Keratinocyte (primary cell): ENCODE measurements around the gene ASTN1. TPM values are rescaled to one million over a fixed set of nuclear protein-coding genes. Genes with fewer than 3 reads are reported as not detected.

ENCODE experiments used
- DNase-seq: peaks from one replicate; pipeline ENCODE4 v3.0.0-alpha.2; 2011; ENCODE audit warnings: low read depth, missing footprints, low spot score
- FAIRE-seq: peaks from 2 replicates; lab custom pipeline; 2011; peaks lifted over from hg19 to GRCh38; lab: Jason Lieb, UNC
- H2AFZ ChIP-seq: 2 replicates; pipeline ENCODE4 v1.6.0; 2012; ENCODE audit warnings: low read length, control low read depth, inconsistent platforms; ENCODE audit not compliant: control insufficient read depth
- H3K27ac ChIP-seq: 2 replicates; pipeline ENCODE4 v1.5.1; 2011; ENCODE audit warnings: low read length; ENCODE audit not compliant: control insufficient read depth, insufficient read depth
- H3K27me3 ChIP-seq: 3 replicates; pipeline ENCODE4 v1.6.0; 2011; ENCODE audit warnings: low read length; ENCODE audit not compliant: control insufficient read depth, insufficient read depth; ENCODE audit errors: extremely low read depth
- H3K36me3 ChIP-seq, 2 experiments: 2 replicates in 1 of 2; 3 replicates in 1 of 2; pipeline ENCODE4 v1.5.1; 2011; ENCODE audit warnings: low read length in 2 of 2, mild to moderate bottlenecking in 1 of 2; ENCODE audit not compliant: control insufficient read depth in 2 of 2, insufficient read depth in 2 of 2; ENCODE audit errors: extremely low read depth in 1 of 2
- H3K4me1 ChIP-seq: 3 replicates; pipeline ENCODE4 v1.5.1; 2011; ENCODE audit warnings: low read length; ENCODE audit not compliant: control insufficient read depth, insufficient read depth; ENCODE audit errors: extremely low read depth
- H3K4me2 ChIP-seq: 3 replicates; pipeline ENCODE4 v1.6.0; 2011; ENCODE audit warnings: low read depth, low read length; ENCODE audit not compliant: control insufficient read depth, insufficient read depth; ENCODE audit errors: extremely low read depth
- H3K4me3 ChIP-seq, 3 experiments: fragments of 200-600 bp in 1 of 3; sonication (generic) in 1 of 3; 2 replicates in 2 of 3; 3 replicates in 1 of 3; pipeline ENCODE4 v1.5.1; 2011 to 2016; ENCODE audit warnings: low read length in 3 of 3, mild to moderate bottlenecking in 3 of 3, control low read depth in 2 of 3, inconsistent platforms in 1 of 3, low read depth in 1 of 3, mixed read lengths in 1 of 3, mixed run types in 1 of 3, moderate library complexity in 1 of 3; ENCODE audit not compliant: control insufficient read depth in 2 of 3, insufficient read depth in 2 of 3; ENCODE audit errors: extremely low read depth in 1 of 3
- H3K79me2 ChIP-seq: 2 replicates; pipeline ENCODE4 v1.6.0; 2012; ENCODE audit warnings: low read length; ENCODE audit not compliant: control insufficient read depth, insufficient read depth
- H3K9ac ChIP-seq: 3 replicates; pipeline ENCODE4 v1.6.0; 2011; ENCODE audit warnings: low read length; ENCODE audit not compliant: control insufficient read depth, insufficient read depth; ENCODE audit errors: extremely low read depth
- H3K9me1 ChIP-seq: 3 replicates; pipeline ENCODE4 v1.6.0; 2011; ENCODE audit warnings: low read length; ENCODE audit not compliant: control insufficient read depth, insufficient read depth; ENCODE audit errors: extremely low read depth
- H3K9me3 ChIP-seq: 2 replicates; pipeline ENCODE4 v1.5.1; 2012; ENCODE audit warnings: low read depth, low read length; ENCODE audit not compliant: control insufficient read depth
- H4K20me1 ChIP-seq: 3 replicates; pipeline ENCODE4 v1.6.0; 2011; ENCODE audit warnings: low read length; ENCODE audit not compliant: control insufficient read depth, insufficient read depth; ENCODE audit errors: extremely low read depth
- CTCF ChIP-seq, 3 experiments: IDR thresholded peaks in 1 of 3; conservative IDR thresholded peaks in 1 of 3; optimal IDR thresholded peaks in 1 of 3; 2 replicates in 2 of 3; 3 replicates in 1 of 3; pipeline versions ENCODE3 to v1.5.1; 2011; ENCODE audit warnings: low read length in 3 of 3, mild to moderate bottlenecking in 3 of 3, moderate library complexity in 2 of 3, control low read depth in 1 of 3, inconsistent platforms in 1 of 3; ENCODE audit not compliant: insufficient read depth in 2 of 3; ENCODE audit errors: extremely low read depth in 1 of 3
- EZH2 ChIP-seq: IDR thresholded peaks from one replicate; pipeline ENCODE4 v1.6.1; 2012; ENCODE audit warnings: inconsistent platforms, mild to moderate bottlenecking, low read length, moderate library complexity
- dilution Hi-C: fragments of 300-500 bp; cut with MboI; formaldehyde crosslinking; loops from one replicate; pipeline ENCODE4 v1.7.0; 2020; ENCODE audit warnings: low sequenced_read_pairs; ENCODE audit not compliant: extremely low pct_ligation_motif_present
- polyA plus RNA-seq, 5 experiments: library from polyadenylated mRNA; depleted of rRNA in 3 of 5; stranded (reverse) in 3 of 5; stranded (forward) in 1 of 5; unstranded in 1 of 5; fragments of >200 nt; gene quantifications; 1 replicate in 1 of 5; 2 replicates in 3 of 5; 3 replicates in 1 of 5; pipeline versions ENCODE4 v1.2.1 to v1.2.3, GENCODE V29; 2011 to 2012; ENCODE audit warnings: missing spikeins in 2 of 5, low read depth in 1 of 5, low replicate concordance in 1 of 5

The ASTN1 gene
- polyA plus RNA-seq, 1 donor (not counting 4 experiments of a cell fraction or from before 2014, with no cell fraction given) = 0.08 TPM

GRCh38 chr1:176826265-176826664, 338.2 kb downstream of the ASTN1 start:
- FAIRE-seq = no peak
- H4K20me1 ChIP-seq = no peaks in the 10 kb centered on the region
- H2AFZ ChIP-seq = no peak overlapping the region
- H3K4me2 ChIP-seq = no peak overlapping the region
- H3K4me1 ChIP-seq = no peaks in the 10 kb centered on the region
- no peaks in the 10 kb centered on the region for H3K27me3 ChIP-seq
- H3K36me3 ChIP-seq = no peaks in the 10 kb centered on the region
- no peak for TF ChIP-seq EZH2
- TF ChIP-seq CTCF (optimal IDR thresholded peaks at IDR 0.05 in 1 of 3, IDR thresholded peaks at IDR 0.05 in 1 of 3, conservative IDR thresholded peaks at IDR 0.05 in 1 of 3; ENCODE audit: extremely low read depth in 1 of 3, insufficient read depth in 2 of 3, low read length in 3 of 3) = no peak
- DNase-seq = no peak
- H3K79me2 ChIP-seq = no peaks in the 10 kb centered on the region
- H3K9me3 ChIP-seq = no peaks in the 10 kb centered on the region
- dilution Hi-C loops = no loop called here
- no peak overlapping the region for H3K4me3 ChIP-seq
- no peak overlapping the region for H3K27ac ChIP-seq
- H3K9me1 ChIP-seq = no peaks in the 10 kb centered on the region
- no peak overlapping the region for H3K9ac ChIP-seq

- Histone ChIP-seq H3K9me1 (no peaks in the 10 kb centered on the region), H3K27me3 (no peaks in the 10 kb centered on the region), H3K79me2 (no peaks in the 10 kb centered on the region), H3K9me3 (no peaks in the 10 kb centered on the region), H2AFZ (no peak overlapping the region), H3K4me2 (no peak overlapping the region), H3K4me1 (no peaks in the 10 kb centered on the region), H3K27ac (no peak overlapping the region), H3K9ac (no peak overlapping the region), H3K4me3 (no peak overlapping the region), H4K20me1 (no peaks in the 10 kb centered on the region), H3K36me3 (no peaks in the 10 kb centered on the region)
- dilution Hi-C loops = no loop called here
- no peak for DNase-seq
- TF ChIP-seq CTCF (optimal IDR thresholded peaks at IDR 0.05 in 1 of 3, IDR thresholded peaks at IDR 0.05 in 1 of 3, conservative IDR thresholded peaks at IDR 0.05 in 1 of 3; ENCODE audit: extremely low read depth in 1 of 3, insufficient read depth in 2 of 3, low read length in 3 of 3) = no peak
- no peak for TF ChIP-seq EZH2
- no peak for FAIRE-seq
These were observed 344.0 kb downstream of the ASTN1 start for GRCh38 chr1:176820391-176821031.
